WI38 (cell line): ENCODE measurements around the gene TRIM33.
"Not testable (repeated sequence)": the region's sequence is repeated elsewhere in the genome, so short reads cannot be mapped to it uniquely, and the experiment has no call there.

Experiments
- H3K4me3 ChIP-seq: 2 replicates; pipeline ENCODE4 v1.5.1; 2011; ENCODE audit warnings: low read depth, mild to moderate bottlenecking, control low read depth, low read length
- TF ChIP-seq, protein P1 (sequence below): IDR thresholded peaks from 2 replicates; pipeline ENCODE4 v1.5.1; 2012; ENCODE audit warnings: low read depth, mild to moderate bottlenecking, control low read depth, low read length

Gene TRIM33

DNA sequence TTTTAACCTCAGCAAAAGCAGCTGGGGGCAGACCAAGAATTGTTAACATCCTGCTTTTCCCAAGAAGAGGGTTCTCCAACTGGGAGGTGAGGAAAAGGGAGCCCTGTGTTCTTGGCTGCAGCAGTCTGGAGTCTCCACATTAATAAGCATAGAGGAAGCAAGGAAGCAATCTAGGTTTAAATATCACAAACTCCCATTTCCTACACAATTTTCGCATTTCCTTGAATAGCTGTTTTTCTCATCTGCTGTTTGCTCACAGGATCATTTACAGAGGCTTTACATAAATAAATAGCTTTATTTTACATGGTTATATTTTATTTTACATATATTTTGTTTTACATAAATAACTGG is 124.0 kb downstream of the TRIM33 start:
- H3K4me3 ChIP-seq, result no peak overlapping the region
- TF ChIP-seq, protein P1, sequence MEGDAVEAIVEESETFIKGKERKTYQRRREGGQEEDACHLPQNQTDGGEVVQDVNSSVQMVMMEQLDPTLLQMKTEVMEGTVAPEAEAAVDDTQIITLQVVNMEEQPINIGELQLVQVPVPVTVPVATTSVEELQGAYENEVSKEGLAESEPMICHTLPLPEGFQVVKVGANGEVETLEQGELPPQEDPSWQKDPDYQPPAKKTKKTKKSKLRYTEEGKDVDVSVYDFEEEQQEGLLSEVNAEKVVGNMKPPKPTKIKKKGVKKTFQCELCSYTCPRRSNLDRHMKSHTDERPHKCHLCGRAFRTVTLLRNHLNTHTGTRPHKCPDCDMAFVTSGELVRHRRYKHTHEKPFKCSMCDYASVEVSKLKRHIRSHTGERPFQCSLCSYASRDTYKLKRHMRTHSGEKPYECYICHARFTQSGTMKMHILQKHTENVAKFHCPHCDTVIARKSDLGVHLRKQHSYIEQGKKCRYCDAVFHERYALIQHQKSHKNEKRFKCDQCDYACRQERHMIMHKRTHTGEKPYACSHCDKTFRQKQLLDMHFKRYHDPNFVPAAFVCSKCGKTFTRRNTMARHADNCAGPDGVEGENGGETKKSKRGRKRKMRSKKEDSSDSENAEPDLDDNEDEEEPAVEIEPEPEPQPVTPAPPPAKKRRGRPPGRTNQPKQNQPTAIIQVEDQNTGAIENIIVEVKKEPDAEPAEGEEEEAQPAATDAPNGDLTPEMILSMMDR, result no peak

DNA sequence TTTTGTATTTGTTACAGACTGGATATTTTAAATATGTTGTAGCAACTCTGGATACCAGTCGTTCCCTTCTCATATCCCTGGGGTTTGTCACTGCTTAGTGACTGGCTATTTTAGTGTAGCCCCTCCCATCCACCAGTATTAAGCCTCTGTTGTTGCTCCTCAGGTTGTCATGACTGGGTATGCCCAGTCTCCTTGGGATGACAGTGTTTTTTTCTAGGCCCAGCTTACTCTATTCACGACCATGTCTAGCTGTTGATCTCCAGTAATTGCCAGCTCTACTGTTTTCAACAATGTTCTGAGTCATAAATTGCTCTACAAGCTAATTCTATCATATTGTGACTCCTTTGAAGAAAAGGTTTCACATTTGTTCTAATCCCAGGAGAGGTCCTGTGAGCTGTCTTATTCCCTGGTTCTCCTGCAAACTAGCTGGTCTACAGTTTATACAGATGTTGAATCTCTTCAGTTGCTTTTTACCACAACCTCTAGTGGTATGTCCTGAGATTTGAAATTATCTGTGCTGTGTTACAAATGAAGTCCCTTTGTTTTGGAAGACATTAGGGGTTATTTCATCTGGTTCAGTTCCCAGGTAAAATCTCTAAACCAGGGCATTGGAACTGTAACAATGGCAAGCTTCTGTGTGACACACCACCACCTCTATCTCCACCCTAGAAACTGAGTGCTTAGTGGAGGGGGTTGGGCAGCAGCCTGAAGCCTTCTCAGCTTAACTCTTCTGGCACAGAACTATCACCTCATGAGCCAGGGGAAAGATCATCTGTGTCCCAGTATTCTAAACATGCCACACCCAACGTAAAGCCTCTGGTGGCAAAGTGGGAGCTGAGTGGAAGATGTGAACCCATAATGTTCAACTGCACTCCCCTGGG is 124.6 kb downstream of the TRIM33 start:
- TF ChIP-seq, protein P1, result no peak
- H3K4me3 ChIP-seq, result no peak overlapping the region

DNA sequence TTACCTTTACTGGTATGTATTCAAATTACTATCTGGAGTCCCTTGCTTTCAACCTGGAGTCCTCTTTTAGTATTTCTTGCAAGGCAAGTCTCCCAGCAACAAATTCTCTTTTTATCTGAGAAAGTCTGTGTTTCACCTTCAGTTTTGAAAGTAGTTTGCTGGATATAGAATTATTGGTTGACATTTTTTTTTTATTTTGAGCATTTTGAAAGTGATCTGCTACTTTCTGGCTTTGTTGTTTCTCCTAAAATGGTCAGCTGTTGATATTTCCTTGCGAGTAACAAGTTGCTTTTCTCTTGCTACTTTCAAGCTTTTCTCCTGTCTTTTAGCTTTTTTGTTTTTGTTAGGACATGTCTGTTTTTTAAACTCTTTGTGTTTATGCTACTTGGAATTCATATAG is 126.1 kb downstream of the TRIM33 start:
- TF ChIP-seq, protein P1, result no peak
- H3K4me3 ChIP-seq, result no peak overlapping the region

DNA sequence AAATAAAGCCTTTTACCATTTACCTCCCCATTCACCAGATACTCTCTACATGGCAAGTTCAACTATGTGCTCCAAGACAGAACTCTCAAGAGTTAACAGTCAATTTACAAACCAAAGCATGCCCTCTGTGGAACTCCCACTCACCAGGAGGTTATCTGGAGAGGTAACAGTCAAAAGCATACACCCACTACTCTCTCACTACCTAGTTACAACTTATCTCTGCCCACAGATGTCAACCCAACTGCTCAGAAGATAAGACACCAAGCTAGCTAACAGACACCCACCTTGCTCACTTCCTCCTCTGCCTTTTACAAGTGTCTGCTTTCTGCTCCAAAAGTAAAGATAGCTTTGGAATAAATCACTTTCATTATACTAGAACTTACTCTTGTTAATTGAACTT is 131.0 kb downstream of the TRIM33 start:
- TF ChIP-seq, protein P1, result no peak
- H3K4me3 ChIP-seq, result no peak overlapping the region

DNA sequence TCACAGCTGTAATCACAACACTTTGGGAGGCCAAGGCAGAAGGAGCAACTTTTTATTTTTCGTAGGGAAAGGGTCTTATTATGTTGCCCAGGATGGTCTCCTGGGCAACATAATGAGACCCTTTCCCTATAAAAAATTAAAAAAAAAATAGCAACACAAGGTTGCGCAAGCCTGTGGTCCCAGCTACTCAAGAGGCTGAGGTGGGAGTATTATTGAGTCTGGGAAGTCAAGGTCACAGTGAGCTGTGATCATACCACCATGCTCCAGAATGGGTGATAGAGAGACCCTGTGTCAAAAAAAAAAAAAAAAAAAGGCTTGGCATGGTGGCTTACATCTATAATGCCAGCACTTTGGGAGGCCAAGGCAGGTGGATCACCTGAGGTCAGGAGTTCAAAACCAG is 131.6 kb downstream of the TRIM33 start:
- TF ChIP-seq, protein P1, result no peak
- no peak overlapping the region for H3K4me3 ChIP-seq

DNA sequence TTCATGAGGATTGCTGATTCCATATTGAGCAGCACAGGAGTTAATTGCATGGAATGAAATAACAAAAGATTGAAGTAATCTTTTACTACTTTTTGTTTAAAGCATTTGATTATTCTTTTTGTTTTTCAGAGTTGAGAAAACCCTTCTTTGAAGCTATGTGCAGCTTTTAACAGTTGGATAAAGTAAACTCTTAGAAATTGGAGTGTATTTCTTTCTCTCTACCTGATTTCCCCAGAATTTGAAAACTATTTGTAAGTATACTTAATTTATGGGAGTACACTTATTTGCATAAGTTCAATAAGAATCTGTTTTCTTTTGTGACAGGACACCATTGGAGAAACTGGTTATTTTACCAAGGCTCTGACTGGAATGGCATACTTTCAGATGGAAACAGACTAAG is 133.6 kb downstream of the TRIM33 start:
- TF ChIP-seq, protein P1, result no peak
- H3K4me3 ChIP-seq, result no peak overlapping the region

DNA sequence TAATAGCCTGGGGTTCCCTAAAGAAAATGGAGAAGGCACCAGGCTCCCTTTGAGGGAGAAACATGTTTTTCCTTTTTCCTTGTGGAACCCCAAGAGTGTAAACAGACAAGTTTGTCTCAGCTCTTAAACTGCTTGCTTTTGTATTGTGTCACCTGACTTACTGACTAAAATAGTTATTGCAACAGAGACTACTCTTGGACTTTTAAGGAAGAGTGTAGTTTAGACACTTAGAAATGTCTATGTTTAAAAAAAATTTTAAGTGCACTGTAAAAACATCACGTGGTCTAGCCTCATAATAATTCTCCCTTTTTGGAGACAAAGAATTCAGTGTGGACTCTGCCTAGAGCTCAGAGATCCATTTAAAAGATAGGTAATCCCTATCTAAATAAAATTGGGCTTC is 141.1 kb downstream of the TRIM33 start:
- no peak overlapping the region for H3K4me3 ChIP-seq
- TF ChIP-seq, protein P1, result no peak

DNA sequence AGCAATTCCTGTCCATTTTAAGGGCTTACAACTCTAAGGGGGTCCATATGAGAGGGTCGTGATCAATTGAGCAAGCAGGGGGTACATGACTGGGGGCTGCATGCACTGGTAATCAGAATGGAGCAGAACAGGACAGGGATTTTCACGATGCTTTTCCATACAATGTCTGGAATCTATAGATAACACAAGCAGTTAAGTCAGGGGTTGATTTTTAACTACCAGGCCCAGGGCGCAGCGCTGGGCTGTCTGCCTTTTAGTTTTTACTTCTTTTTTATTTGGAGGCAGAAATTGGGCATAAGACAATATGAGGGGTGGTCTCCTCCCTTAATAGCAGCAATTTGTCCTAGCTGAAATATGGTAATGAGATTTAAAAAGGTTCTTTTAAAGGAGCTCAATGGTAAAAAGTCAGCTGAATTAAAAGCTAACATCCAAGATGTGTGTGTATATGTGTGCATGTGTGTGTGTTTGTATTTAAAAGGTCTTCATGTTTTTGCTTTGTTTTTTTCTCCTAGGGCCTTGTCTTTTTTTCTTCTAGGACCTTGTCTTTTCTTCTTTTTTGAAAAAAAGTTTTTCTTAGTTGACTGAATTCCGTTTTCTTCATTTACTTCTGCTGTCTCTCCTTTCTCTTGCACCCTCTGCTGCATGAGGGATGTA is 141.6 kb downstream of the TRIM33 start:
- H3K4me3 ChIP-seq, result not testable (repeated sequence)
